ENCODE results near the gene QSOX2.

The QSOX2 gene

DNA sequence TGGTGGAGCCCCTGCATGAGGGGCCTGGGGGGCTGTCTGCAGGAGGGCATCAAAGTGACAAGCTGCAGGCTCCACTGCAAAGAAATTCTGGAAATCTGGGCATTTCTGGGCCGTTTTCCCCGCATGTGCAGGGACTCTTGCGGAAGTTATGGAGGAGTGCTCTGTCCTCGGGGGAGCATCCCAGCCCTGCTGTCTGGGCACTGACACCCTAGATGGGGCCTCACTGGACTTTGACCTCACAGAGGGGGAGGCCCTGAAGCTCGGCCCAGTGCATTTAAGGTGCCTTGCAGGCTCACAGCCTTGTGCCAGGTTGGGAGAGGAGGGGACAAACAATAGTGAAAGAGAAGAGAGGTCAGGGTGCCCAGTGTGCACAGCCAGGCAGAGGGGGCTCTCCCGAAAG lies 76.1 kb downstream of the QSOX2 start:
- DNase-seq = no peak

DNA sequence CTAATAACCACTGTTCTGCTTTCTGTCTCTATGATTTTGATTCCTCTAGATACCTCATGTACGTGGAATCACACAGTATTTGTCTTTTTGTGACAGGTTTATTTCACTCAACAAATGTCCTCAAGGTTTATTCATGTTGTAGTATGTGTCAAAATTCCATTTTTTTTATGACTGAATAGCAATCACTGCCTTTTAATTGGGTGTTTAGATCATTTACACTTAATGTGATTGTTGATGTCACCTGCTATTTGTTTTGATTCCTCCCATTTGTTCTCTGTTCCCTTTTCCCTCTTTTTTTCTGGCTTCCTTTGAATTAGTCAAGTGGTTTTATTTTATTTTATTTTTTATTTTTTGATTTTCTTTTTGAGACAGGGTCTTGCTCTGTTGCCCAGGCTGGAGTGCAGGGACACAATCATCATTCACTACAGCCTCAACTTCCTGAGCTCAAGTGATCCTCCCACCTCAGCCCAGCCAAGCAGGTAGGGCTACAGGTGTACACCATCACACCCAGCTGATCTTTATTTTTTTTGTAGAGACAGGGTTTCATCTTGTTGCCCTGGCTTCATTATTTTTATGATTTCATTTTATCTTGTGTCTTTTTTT lies 82.3 kb downstream of the QSOX2 start:
- no peak for DNase-seq

DNA sequence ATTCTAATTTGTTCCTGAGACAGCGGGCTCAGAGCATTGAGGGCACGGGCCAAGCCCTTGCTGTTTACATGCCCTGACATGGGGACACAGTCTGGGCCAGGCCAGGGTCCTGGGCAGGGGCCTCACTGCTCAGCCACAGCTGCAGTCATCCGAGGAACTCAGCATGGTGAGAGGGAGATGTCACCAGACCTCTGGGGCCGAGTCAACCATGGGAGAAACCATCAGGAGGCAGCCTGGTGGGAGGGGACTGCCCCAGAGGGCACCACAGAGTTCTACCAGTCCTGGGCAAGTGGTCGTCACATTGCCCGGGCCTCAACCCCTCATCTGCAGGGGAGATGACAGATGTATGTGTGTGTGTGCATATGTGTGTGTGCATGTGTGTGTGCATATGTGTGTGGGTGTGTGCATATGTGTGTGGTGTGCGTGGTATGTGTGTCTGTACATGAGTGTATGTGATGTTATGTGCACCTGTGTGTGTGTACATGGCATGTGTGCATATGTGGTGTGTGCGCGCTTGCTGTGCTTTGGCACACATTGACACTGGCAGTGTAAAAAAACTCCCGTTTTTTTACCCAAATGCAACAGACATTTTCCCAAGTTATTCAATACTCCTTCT lies 84.5 kb downstream of the QSOX2 start:
- DNase-seq = no peak

DNA sequence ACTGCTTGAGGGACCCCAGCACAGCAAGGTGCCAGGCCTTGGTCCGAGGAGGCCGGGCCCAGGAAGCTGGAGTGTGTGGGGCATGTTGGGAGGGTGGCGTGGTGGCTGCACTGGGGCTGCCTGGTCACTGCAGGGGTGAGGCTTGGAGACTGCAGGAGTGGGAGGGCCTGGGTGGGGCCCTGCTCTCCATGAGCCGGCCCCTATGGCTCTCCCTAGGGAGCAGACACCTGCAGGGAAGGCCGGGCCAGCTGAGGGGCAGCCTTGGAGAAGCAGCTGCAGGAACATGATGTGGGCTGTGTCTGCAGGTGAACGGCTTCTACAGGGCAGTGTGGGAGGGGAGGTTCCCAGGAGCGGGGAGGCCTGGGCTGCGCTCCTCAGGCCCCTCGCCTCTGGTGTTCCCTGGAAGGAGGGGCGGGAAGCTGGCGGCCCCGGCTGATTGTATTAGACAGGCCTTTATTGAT lies 85.2 kb downstream of the QSOX2 start:
- no peak for DNase-seq

DNA sequence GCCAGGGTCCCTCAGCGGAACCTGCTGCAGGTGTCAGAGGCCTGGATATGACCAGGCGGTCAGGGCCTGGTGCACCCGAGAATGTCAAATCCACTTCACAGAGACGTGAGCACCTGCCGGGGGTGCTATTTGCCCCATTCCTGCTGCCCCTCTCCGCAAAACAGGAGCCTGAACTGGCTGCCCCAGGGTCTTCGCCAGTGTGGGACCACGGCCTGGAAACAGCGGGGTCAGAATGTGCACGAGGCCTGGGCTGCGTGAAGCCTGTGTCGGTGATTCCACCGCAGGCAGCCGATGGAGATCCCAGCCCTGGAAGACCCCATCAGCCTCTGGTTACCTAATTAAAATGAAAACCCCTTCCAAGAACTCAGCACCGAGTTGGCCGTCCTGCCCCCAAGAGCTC lies 85.8 kb downstream of the QSOX2 start:
- DNase-seq = no peak

DNA sequence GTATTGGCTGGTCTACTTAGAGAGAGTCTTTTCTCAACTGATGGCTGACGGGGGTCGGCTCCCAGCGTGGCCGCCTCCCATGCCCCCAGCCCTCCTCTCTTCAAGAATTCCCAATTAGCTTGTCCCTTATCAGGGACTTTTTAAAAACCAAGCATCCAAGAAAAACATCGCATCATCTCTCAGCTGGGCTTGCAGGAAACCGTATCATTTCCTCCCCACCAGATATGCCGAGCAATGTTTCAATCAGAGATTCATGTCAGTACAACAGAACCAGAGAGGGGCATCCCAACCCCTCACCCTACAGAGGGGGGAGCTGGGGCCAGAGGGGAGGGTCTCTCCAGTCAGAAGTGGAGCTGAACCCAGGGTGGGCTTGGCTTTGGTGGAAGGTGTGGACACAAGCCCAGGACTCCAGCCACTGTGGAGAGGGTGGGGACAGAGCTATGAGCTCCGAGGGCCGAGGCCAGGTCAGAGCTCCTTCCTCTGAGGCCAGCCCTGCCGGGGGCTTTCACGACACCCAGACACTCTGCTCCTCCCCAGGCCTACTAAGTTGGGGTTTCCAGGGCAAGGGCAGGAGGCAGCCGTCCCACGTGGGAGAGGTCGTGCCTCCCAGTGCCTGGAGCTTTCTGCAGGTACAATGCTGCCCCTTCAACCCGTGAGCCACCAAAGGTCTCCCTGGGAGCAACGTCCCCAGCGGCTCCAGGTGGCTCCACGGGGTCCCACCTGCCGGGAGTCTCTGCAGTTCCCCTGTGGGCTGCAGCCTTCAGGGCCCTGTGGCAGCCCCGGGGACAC lies 87.9 kb downstream of the QSOX2 start:
- DNase-seq = no peak
